Subcutaneous abdominal adipose tissue (tissue), 5 donors: ENCODE data around the gene ETV1.

ENCODE experiments used
- H3K27ac ChIP-seq: one replicate; pipeline ENCODE4 v1.7.0; 2013; ENCODE audit warnings: low read depth, mild to moderate bottlenecking, inconsistent platforms, low read length, moderate library complexity
- H3K27me3 ChIP-seq, 5 donors: one replicate each; pipeline ENCODE4 v1.7.0; 2013; ENCODE audit warnings: low read length in 5 of 5, inconsistent platforms in 1 of 5; ENCODE audit not compliant: control insufficient read depth in 5 of 5, insufficient read depth in 4 of 5
- H3K36me3 ChIP-seq, 5 donors: one replicate each; pipeline ENCODE4 v1.7.0; 2013; ENCODE audit warnings: low read length in 5 of 5; ENCODE audit not compliant: control insufficient read depth in 5 of 5, insufficient read depth in 5 of 5
- H3K4me1 ChIP-seq, 5 donors: one replicate each; pipeline ENCODE4 v1.7.0; 2013; ENCODE audit warnings: low read length in 5 of 5, mild to moderate bottlenecking in 3 of 5, moderate library complexity in 1 of 5; ENCODE audit not compliant: control insufficient read depth in 5 of 5, insufficient read depth in 5 of 5
- H3K4me3 ChIP-seq, 5 donors: one replicate each; pipeline ENCODE4 v1.7.0; 2013; ENCODE audit warnings: low read length in 5 of 5, low read depth in 1 of 5
- H3K9ac ChIP-seq, 5 donors: one replicate each; pipeline ENCODE4 v1.7.0; 2013; ENCODE audit warnings: low read length in 5 of 5, mild to moderate bottlenecking in 4 of 5, moderate library complexity in 3 of 5
- H3K9me3 ChIP-seq, 5 donors: one replicate each; pipeline ENCODE4 v1.7.0; 2013; ENCODE audit warnings: low read length in 5 of 5; ENCODE audit not compliant: control insufficient read depth in 5 of 5
- donor health status: healthy.
- donor health status: healthy.
- donor health status: healthy.
- donor health status: healthy.
- donor health status: healthy.

Gene ETV1

GRCh38 chr7:13979671-13980435 lies 9.6 kb downstream of the ETV1 start:
- H3K27ac ChIP-seq = no peak overlapping the region
- H3K9ac ChIP-seq = no peak overlapping the region

GRCh38 chr7:13976594-13976993 lies 12.9 kb downstream of the ETV1 start:
- H3K4me3 ChIP-seq = no peak overlapping the region
- no peaks in the 10 kb centered on the region for H3K36me3 ChIP-seq
- peaks cover 0 to 17% (median 0%) of the 10 kb centered on the region in 5 donors for H3K4me1 ChIP-seq
- no peak overlapping the region for H3K27ac ChIP-seq
- H3K27me3 ChIP-seq = no peaks in the 10 kb centered on the region
- no peak overlapping the region for H3K9ac ChIP-seq
- no peaks in the 10 kb centered on the region for H3K9me3 ChIP-seq

More at GRCh38 chr7:13979671-13980435, 9.6 kb downstream of the ETV1 start:
- Histone ChIP-seq H3K36me3 (no peaks in the 10 kb centered on the region), H3K9me3 (no peaks in the 10 kb centered on the region), H3K4me3 (no peak overlapping the region), H3K4me1 (peaks cover 0 to 17% (median 3%) of the 10 kb centered on the region in 5 donors), H3K27me3 (no peaks in the 10 kb centered on the region)

- Histone ChIP-seq H3K27ac (no peak overlapping the region), H3K36me3 (no peaks in the 10 kb centered on the region), H3K4me1 (no peaks in the 10 kb centered on the region), H3K9me3 (no peaks in the 10 kb centered on the region), H3K27me3 (no peaks in the 10 kb centered on the region), H3K9ac (no peak overlapping the region), H3K4me3 (no peak overlapping the region)
Measured at GRCh38 chr7:13965077-13965476, 24.4 kb downstream of the ETV1 start.

GRCh38 chr7:13963925-13964324 lies 25.5 kb downstream of the ETV1 start:
- H3K4me1 ChIP-seq = no peaks in the 10 kb centered on the region
- H3K9ac ChIP-seq = no peak overlapping the region
- H3K27me3 ChIP-seq = no peaks in the 10 kb centered on the region
- no peak overlapping the region for H3K4me3 ChIP-seq
- no peak overlapping the region for H3K27ac ChIP-seq
- H3K36me3 ChIP-seq = no peaks in the 10 kb centered on the region
- no peaks in the 10 kb centered on the region for H3K9me3 ChIP-seq

GRCh38 chr7:13955494-13955893 lies 34.0 kb downstream of the ETV1 start:
- Histone ChIP-seq H3K36me3 (no peaks in the 10 kb centered on the region), H3K9ac (no peak overlapping the region), H3K4me3 (no peak overlapping the region), H3K9me3 (no peaks in the 10 kb centered on the region), H3K27ac (no peak overlapping the region), H3K4me1 (no peaks in the 10 kb centered on the region), H3K27me3 (no peaks in the 10 kb centered on the region)

DNA sequence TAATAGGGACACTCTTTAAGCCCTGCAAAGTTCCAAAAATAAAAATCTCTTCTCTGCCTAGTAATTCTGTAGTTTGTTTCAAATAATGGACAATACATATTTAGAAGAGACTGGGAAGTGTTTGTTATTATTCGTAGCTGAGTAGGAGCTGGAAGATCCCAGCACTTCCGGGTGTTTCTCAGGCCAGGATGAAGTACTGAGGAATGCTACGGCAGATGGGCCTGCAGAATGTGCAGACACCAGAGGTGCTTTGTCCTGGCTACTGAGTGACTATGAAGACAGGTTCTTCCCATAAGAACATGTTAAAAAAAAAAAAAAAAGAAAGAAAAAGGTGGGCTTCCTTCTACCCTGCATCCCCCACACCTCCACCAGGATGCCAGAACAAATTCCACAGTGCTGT lies 36.1 kb downstream of the ETV1 start:
- no peak overlapping the region for H3K27ac ChIP-seq
- H3K9me3 ChIP-seq = no peaks in the 10 kb centered on the region
- H3K36me3 ChIP-seq = no peaks in the 10 kb centered on the region
- no peak overlapping the region for H3K9ac ChIP-seq
- H3K4me1 ChIP-seq = no peaks in the 10 kb centered on the region
- no peaks in the 10 kb centered on the region for H3K27me3 ChIP-seq
- H3K4me3 ChIP-seq = no peak overlapping the region

- Histone ChIP-seq H3K4me3 (no peak overlapping the region), H3K4me1 (no peaks in the 10 kb centered on the region), H3K27ac (no peak overlapping the region), H3K9ac (no peak overlapping the region), H3K27me3 (no peaks in the 10 kb centered on the region), H3K9me3 (no peaks in the 10 kb centered on the region), H3K36me3 (no peaks in the 10 kb centered on the region)
Measured at GRCh38 chr7:13952921-13953320, 36.5 kb downstream of the ETV1 start.

GRCh38 chr7:13949939-13950338 lies 39.5 kb downstream of the ETV1 start:
- Histone ChIP-seq H3K4me3 (no peak overlapping the region), H3K27ac (no peak overlapping the region), H3K27me3 (no peaks in the 10 kb centered on the region), H3K9me3 (no peaks in the 10 kb centered on the region), H3K9ac (no peak overlapping the region), H3K4me1 (peaks cover 0 to 6% (median 0%) of the 10 kb centered on the region in 5 donors), H3K36me3 (no peaks in the 10 kb centered on the region)

DNA sequence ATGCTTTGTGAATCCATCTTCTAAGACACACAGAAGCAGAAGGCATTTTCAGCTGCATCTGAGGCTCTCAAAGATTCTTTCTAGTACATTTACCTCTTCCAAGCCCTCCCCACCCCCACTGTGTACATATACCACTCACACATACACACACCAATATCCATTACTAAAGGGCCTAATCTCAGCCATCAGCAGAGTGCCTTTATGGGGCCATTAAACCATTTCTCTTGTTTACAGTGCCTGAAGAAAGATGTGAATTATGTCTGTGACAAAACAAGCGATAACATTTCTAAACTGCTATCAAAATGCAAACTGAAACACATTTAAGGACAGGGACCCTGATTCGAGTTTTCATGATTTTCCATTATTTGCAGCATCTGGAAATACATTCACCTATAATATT lies 40.0 kb downstream of the ETV1 start:
- H3K27ac ChIP-seq = no peak overlapping the region
- peaks cover 0 to 6% (median 0%) of the 10 kb centered on the region in 5 donors for H3K4me1 ChIP-seq
- H3K9me3 ChIP-seq = no peaks in the 10 kb centered on the region
- H3K27me3 ChIP-seq = no peaks in the 10 kb centered on the region
- no peak overlapping the region for H3K9ac ChIP-seq
- H3K36me3 ChIP-seq = no peaks in the 10 kb centered on the region
- H3K4me3 ChIP-seq = no peak overlapping the region

DNA sequence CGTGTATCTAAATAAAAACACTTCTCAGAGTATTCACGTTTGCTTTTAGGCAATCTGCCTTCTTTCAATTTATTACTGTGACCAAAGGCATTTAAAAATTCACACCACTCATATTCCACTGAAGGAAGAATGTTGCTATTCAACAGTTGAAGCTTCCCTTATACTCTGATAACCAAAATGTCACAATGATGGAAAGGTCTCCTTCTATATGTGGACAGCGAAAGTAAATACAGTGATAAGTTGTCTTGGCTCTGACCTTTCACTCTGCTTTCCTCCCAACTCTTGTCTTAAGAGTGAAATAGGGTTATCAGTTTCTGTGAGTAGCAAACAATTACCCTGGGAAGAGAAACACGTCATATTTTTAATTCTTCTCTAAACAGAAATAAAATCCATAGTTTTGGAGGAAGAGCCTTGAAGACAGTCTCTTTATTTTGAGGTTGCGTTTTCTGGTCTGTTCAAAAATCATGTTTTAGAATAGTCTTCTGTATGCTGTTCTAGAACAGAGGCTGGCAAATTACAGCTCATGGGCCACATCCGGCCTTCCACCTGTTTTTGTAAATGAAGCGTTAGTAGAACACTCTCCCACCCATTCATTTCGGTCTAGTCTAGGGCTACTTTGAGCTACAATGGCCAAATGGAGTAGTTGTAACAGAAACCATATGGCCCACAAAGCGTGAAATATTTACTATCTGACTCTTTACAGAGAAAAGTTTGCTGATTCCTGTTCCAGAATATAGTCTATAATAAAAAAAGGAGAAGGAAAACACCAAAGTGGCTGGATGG lies 41.3 kb downstream of the ETV1 start:
- H3K4me3 ChIP-seq = no peak overlapping the region

More for the DNA sequence above, 41.3 kb downstream of the ETV1 start:
- no peaks in the 10 kb centered on the region for H3K9me3 ChIP-seq
- no peak overlapping the region for H3K9ac ChIP-seq
- H3K27me3 ChIP-seq = no peaks in the 10 kb centered on the region
- no peaks in the 10 kb centered on the region for H3K36me3 ChIP-seq
- no peak overlapping the region for H3K27ac ChIP-seq
- peaks cover 0 to 6% (median 0%) of the 10 kb centered on the region in 5 donors for H3K4me1 ChIP-seq
